Keratinocyte (primary cell): ENCODE results near the gene SLC1A2. TPM values are rescaled to one million over a fixed set of nuclear protein-coding genes. Genes with fewer than 3 reads are reported as not detected.

Experiments
- DNase-seq: peaks from one replicate; pipeline ENCODE4 v3.0.0-alpha.2; 2011; ENCODE audit warnings: low read depth, missing footprints, low spot score
- FAIRE-seq: peaks from 2 replicates; lab custom pipeline; 2011; peaks lifted over from hg19 to GRCh38; lab: Jason Lieb, UNC
- H2AFZ ChIP-seq: 2 replicates; pipeline ENCODE4 v1.6.0; 2012; ENCODE audit warnings: low read length, control low read depth, inconsistent platforms; ENCODE audit not compliant: control insufficient read depth
- H3K27ac ChIP-seq: 2 replicates; pipeline ENCODE4 v1.5.1; 2011; ENCODE audit warnings: low read length; ENCODE audit not compliant: control insufficient read depth, insufficient read depth
- H3K27me3 ChIP-seq: 3 replicates; pipeline ENCODE4 v1.6.0; 2011; ENCODE audit warnings: low read length; ENCODE audit not compliant: control insufficient read depth, insufficient read depth; ENCODE audit errors: extremely low read depth
- H3K36me3 ChIP-seq, 2 experiments: 2 replicates in 1 of 2; 3 replicates in 1 of 2; pipeline ENCODE4 v1.5.1; 2011; ENCODE audit warnings: low read length in 2 of 2, mild to moderate bottlenecking in 1 of 2; ENCODE audit not compliant: control insufficient read depth in 2 of 2, insufficient read depth in 2 of 2; ENCODE audit errors: extremely low read depth in 1 of 2
- H3K4me1 ChIP-seq: 3 replicates; pipeline ENCODE4 v1.5.1; 2011; ENCODE audit warnings: low read length; ENCODE audit not compliant: control insufficient read depth, insufficient read depth; ENCODE audit errors: extremely low read depth
- H3K4me2 ChIP-seq: 3 replicates; pipeline ENCODE4 v1.6.0; 2011; ENCODE audit warnings: low read depth, low read length; ENCODE audit not compliant: control insufficient read depth, insufficient read depth; ENCODE audit errors: extremely low read depth
- H3K4me3 ChIP-seq, 3 experiments: fragments of 200-600 bp in 1 of 3; sonication (generic) in 1 of 3; 2 replicates in 2 of 3; 3 replicates in 1 of 3; pipeline ENCODE4 v1.5.1; 2011 to 2016; ENCODE audit warnings: low read length in 3 of 3, mild to moderate bottlenecking in 3 of 3, control low read depth in 2 of 3, inconsistent platforms in 1 of 3, low read depth in 1 of 3, mixed read lengths in 1 of 3, mixed run types in 1 of 3, moderate library complexity in 1 of 3; ENCODE audit not compliant: control insufficient read depth in 2 of 3, insufficient read depth in 2 of 3; ENCODE audit errors: extremely low read depth in 1 of 3
- H3K79me2 ChIP-seq: 2 replicates; pipeline ENCODE4 v1.6.0; 2012; ENCODE audit warnings: low read length; ENCODE audit not compliant: control insufficient read depth, insufficient read depth
- H3K9ac ChIP-seq: 3 replicates; pipeline ENCODE4 v1.6.0; 2011; ENCODE audit warnings: low read length; ENCODE audit not compliant: control insufficient read depth, insufficient read depth; ENCODE audit errors: extremely low read depth
- H3K9me1 ChIP-seq: 3 replicates; pipeline ENCODE4 v1.6.0; 2011; ENCODE audit warnings: low read length; ENCODE audit not compliant: control insufficient read depth, insufficient read depth; ENCODE audit errors: extremely low read depth
- H3K9me3 ChIP-seq: 2 replicates; pipeline ENCODE4 v1.5.1; 2012; ENCODE audit warnings: low read depth, low read length; ENCODE audit not compliant: control insufficient read depth
- H4K20me1 ChIP-seq: 3 replicates; pipeline ENCODE4 v1.6.0; 2011; ENCODE audit warnings: low read length; ENCODE audit not compliant: control insufficient read depth, insufficient read depth; ENCODE audit errors: extremely low read depth
- EZH2 ChIP-seq: IDR thresholded peaks from one replicate; pipeline ENCODE4 v1.6.1; 2012; ENCODE audit warnings: inconsistent platforms, mild to moderate bottlenecking, low read length, moderate library complexity
- dilution Hi-C: fragments of 300-500 bp; cut with MboI; formaldehyde crosslinking; loops from one replicate; pipeline ENCODE4 v1.7.0; 2020; ENCODE audit warnings: low sequenced_read_pairs; ENCODE audit not compliant: extremely low pct_ligation_motif_present
- polyA plus RNA-seq, 5 experiments: library from polyadenylated mRNA; depleted of rRNA in 3 of 5; stranded (reverse) in 3 of 5; stranded (forward) in 1 of 5; unstranded in 1 of 5; fragments of >200 nt; gene quantifications; 1 replicate in 1 of 5; 2 replicates in 3 of 5; 3 replicates in 1 of 5; pipeline versions ENCODE4 v1.2.1 to v1.2.3, GENCODE V29; 2011 to 2012; ENCODE audit warnings: missing spikeins in 2 of 5, low read depth in 1 of 5, low replicate concordance in 1 of 5
- TF ChIP-seq, protein P1 (sequence below), 3 experiments: IDR thresholded peaks in 1 of 3; conservative IDR thresholded peaks in 1 of 3; optimal IDR thresholded peaks in 1 of 3; 2 replicates in 2 of 3; 3 replicates in 1 of 3; pipeline versions ENCODE3 to v1.5.1; 2011; ENCODE audit warnings: low read length in 3 of 3, mild to moderate bottlenecking in 3 of 3, moderate library complexity in 2 of 3, control low read depth in 1 of 3, inconsistent platforms in 1 of 3; ENCODE audit not compliant: insufficient read depth in 2 of 3; ENCODE audit errors: extremely low read depth in 1 of 3

Gene SLC1A2
- polyA plus RNA-seq, 1 donor (not counting 4 experiments of a cell fraction or from before 2014, with no cell fraction given), result under 0.01 TPM

DNA sequence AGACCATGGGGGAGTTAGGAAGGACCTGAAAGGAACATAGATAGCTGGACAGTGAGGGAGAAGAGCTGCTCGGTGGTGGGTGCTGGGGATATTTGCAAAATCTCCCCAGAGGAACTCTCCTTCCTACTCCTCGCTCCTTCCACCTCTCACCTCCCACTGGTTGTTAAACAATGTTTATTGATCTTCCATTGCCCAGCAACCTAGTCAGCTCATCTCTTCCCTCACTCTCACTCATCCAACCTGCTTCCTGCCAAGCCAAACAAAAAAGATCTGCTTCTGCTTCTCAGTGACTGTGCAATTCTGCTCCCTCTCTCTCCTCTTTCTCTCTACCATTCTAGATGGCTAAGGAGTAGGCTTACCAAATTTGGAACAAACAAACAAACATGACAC, 115.0 kb downstream of the SLC1A2 start:
- no peaks in the 10 kb centered on the region for H3K79me2 ChIP-seq
- H2AFZ ChIP-seq, result no peak overlapping the region
- H3K4me3 ChIP-seq, result no peak overlapping the region
- H3K4me1 ChIP-seq, result no peaks in the 10 kb centered on the region
- FAIRE-seq, result no peak
- no peaks in the 10 kb centered on the region for H3K36me3 ChIP-seq
- H3K9me3 ChIP-seq, result no peaks in the 10 kb centered on the region
- no peaks in the 10 kb centered on the region for H4K20me1 ChIP-seq
- no peak for TF ChIP-seq EZH2
- TF ChIP-seq, protein P1, sequence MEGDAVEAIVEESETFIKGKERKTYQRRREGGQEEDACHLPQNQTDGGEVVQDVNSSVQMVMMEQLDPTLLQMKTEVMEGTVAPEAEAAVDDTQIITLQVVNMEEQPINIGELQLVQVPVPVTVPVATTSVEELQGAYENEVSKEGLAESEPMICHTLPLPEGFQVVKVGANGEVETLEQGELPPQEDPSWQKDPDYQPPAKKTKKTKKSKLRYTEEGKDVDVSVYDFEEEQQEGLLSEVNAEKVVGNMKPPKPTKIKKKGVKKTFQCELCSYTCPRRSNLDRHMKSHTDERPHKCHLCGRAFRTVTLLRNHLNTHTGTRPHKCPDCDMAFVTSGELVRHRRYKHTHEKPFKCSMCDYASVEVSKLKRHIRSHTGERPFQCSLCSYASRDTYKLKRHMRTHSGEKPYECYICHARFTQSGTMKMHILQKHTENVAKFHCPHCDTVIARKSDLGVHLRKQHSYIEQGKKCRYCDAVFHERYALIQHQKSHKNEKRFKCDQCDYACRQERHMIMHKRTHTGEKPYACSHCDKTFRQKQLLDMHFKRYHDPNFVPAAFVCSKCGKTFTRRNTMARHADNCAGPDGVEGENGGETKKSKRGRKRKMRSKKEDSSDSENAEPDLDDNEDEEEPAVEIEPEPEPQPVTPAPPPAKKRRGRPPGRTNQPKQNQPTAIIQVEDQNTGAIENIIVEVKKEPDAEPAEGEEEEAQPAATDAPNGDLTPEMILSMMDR (optimal IDR thresholded peaks at IDR 0.05 in 1 of 3, IDR thresholded peaks at IDR 0.05 in 1 of 3, conservative IDR thresholded peaks at IDR 0.05 in 1 of 3; ENCODE audit: extremely low read depth in 1 of 3, insufficient read depth in 2 of 3, low read length in 3 of 3), result no peak
- H3K9ac ChIP-seq, result no peak overlapping the region
- DNase-seq, result no peak
- H3K4me2 ChIP-seq, result no peak overlapping the region
- dilution Hi-C loops, result no loop called here
- H3K9me1 ChIP-seq, result no peaks in the 10 kb centered on the region
- H3K27ac ChIP-seq, result no peak overlapping the region
- no peaks in the 10 kb centered on the region for H3K27me3 ChIP-seq

DNA sequence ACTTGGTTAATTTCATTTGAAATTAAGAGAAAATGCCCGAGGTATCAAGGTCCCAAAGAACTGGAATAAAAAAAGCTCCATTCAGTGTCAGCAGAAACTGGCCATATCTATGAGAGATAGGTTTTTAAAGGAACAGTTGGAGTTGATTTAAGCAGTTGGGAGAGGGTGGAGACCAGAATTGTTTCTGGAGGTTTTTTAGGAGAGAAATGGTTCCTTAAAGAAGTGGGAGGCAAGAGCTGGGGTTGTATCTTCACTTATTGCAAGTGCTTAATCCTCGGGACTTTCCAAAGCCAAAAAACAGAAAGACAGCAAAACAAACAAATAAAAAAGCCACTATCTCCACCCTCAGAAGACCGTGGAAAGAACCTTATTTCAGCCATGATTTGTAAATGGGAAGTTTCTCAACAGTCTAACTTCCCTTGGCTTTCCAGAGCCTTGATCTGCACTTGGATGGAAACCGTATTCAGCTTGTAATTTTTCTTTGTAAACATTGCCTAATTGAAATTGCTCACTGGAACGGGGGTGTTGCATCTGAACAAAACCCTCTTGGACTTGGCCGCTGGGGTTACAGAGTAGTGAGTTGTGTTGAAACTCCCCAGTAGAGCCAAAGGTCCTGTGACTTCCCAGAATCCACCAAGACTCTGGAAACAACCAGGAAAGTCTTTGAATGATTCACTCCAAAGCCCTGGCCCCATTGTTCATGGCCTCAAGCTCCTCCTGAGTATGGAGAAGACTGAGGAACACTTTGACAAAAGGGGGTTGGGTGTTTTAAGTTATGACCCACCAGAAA, 115.6 kb downstream of the SLC1A2 start:
- H3K9ac ChIP-seq, result no peak overlapping the region
- no peaks in the 10 kb centered on the region for H3K9me3 ChIP-seq
- no peaks in the 10 kb centered on the region for H3K27me3 ChIP-seq
- H2AFZ ChIP-seq, result no peak overlapping the region
- no peak for TF ChIP-seq EZH2
- dilution Hi-C loops, result no loop called here
- no peaks in the 10 kb centered on the region for H3K4me1 ChIP-seq
- H3K36me3 ChIP-seq, result no peaks in the 10 kb centered on the region
- H4K20me1 ChIP-seq, result no peaks in the 10 kb centered on the region
- FAIRE-seq (no peak), DNase-seq (no peak)
- no peak overlapping the region for H3K4me3 ChIP-seq
- H3K27ac ChIP-seq, result no peak overlapping the region
- H3K4me2 ChIP-seq, result no peak overlapping the region
- no peaks in the 10 kb centered on the region for H3K79me2 ChIP-seq
- H3K9me1 ChIP-seq, result no peaks in the 10 kb centered on the region
